ENCODE data around the gene TP53INP2.

TP53INP2 gene

DNA sequence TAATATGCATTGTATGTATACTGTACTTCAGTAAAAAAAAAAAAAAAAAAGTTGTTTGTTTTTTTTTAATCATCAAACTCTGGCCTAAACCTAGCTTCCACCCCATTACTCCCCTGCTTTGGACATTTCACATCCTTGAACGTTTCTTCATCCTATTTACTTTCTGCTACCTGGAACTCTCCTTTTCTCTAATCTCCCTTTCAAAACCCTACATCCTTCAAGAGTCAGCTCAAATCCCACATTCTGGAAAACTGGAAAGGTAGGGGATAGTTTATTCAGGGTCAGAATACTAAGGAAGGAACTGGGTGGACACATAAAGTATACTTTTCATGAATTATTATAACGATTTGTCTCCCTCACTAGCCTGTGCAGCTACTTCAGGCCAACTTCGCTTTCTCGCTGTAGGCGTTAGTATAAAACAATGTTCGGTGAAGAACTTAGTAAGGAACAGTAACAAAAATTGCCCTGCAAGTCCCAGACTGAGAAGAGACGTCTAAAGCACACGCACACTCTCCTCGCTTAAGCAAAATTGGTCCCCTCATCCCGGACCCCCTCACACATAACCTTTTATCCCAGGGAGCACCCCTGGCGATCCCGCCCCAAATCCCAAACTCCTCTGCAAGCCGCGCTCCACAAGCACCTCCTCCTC lies 28.0 kb upstream of the TP53INP2 start:
- Histone ChIP-seq H3K4me3 (ENCODE audit: low read length) (peak overlapping the region; percentile 90), H3K27ac (ENCODE audit: low read length) (no peak overlapping the region; the same call in 1 of the 2 replicates), H3K4me2 (ENCODE audit: low read depth, low read length) (peak overlapping the region; percentile 56), H4K20me1 (ENCODE audit: insufficient read depth, low read length) (no peaks in the 10 kb centered on the region), H3F3A (ENCODE audit: insufficient read depth, low read length) (0 out of 2 replicates have a peak, but pooled peaks cover 4% of the 10 kb centered on the region), H3K36me3 (replicated peaks; ENCODE audit: insufficient read depth, low read length) (no peaks in the 10 kb centered on the region), H3K9me2 (replicated peaks; ENCODE audit: insufficient read depth, low read length) (no peaks in the 10 kb centered on the region), H3K4me1 (ENCODE audit: low read length) (no peaks in the 10 kb centered on the region), H3K27me3 (replicated peaks; ENCODE audit: insufficient read depth, low read length) (no peaks in the 10 kb centered on the region), H3K9me3 (replicated peaks; ENCODE audit: insufficient read depth, low read length) (no peaks in the 10 kb centered on the region), H2AFZ (ENCODE audit: low read length) (peak overlapping the region; percentile 56; the same call in 1 of the 2 replicates), H3K79me2 (ENCODE audit: low read length) (peaks cover 31% of the 10 kb centered on the region), H3K9ac (ENCODE audit: low read length) (peak overlapping the region; percentile 77; the same call in 1 of the 2 replicates)
- peak; percentile 22 for DNase-seq
- no peak for TF ChIP-seq EZH2phosphoT487 (IDR thresholded peaks at IDR 0.05; ENCODE audit: low read length)
- TF ChIP-seq, protein P1, sequence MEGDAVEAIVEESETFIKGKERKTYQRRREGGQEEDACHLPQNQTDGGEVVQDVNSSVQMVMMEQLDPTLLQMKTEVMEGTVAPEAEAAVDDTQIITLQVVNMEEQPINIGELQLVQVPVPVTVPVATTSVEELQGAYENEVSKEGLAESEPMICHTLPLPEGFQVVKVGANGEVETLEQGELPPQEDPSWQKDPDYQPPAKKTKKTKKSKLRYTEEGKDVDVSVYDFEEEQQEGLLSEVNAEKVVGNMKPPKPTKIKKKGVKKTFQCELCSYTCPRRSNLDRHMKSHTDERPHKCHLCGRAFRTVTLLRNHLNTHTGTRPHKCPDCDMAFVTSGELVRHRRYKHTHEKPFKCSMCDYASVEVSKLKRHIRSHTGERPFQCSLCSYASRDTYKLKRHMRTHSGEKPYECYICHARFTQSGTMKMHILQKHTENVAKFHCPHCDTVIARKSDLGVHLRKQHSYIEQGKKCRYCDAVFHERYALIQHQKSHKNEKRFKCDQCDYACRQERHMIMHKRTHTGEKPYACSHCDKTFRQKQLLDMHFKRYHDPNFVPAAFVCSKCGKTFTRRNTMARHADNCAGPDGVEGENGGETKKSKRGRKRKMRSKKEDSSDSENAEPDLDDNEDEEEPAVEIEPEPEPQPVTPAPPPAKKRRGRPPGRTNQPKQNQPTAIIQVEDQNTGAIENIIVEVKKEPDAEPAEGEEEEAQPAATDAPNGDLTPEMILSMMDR (IDR thresholded peaks at IDR 0.05; ENCODE audit: low read length) = no peak
- no peak for TF ChIP-seq EZH2 (optimal IDR thresholded peaks at IDR 0.05; ENCODE audit: low read depth, low read length)

- peak within 1 kb of the TSS; percentile 90 for H3K4me3 ChIP-seq (ENCODE audit: low read length)
These were observed 27.3 kb upstream of the TP53INP2 start, which contains the start of gene PIGU for GRCh38 chr20:34676642-34677373. Gene PIGU, minus strand, starts transcription at chr20:34677092. Its CDS starts 7 bp downstream, at chr20:34677085.

DNA sequence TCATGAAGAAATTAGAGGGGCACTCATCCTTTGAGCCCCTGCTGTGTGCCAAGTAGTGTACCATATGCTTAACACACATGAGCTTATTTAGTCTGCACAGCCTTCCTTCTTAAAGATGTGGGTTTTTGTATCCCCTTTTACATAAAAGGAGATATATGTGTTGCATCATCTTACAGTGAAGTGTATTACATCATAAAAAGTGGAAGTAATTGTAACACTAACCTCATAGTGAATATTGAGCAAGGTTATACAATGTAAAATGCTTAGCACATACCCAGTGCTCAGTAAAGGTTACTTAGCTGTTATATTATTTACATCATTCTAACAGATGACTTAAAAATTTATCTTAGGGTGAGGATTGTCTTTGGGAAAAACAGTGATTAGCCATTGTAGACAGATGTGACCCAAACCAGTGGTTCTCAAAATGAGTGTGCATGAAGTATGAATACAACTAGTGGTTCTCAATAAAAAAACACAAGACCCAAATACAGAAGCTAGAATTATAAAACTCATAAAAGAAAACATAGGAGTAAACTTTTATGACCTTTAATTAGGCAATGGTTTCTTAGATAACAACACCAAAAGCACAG lies 23.5 kb upstream of the TP53INP2 start:
- H3F3A ChIP-seq (ENCODE audit: insufficient read depth, low read length) = 0 out of 2 replicates have a peak, but pooled peaks cover 4% of the 10 kb centered on the region
- no peak for DNase-seq
- H3K4me3 ChIP-seq (ENCODE audit: low read length) = no peak overlapping the region
- H3K27ac ChIP-seq (ENCODE audit: low read length) = no peak overlapping the region
- no peaks in the 10 kb centered on the region for H4K20me1 ChIP-seq (ENCODE audit: insufficient read depth, low read length)
- no peak overlapping the region for H3K4me2 ChIP-seq (ENCODE audit: low read depth, low read length)
- H3K36me3 ChIP-seq (replicated peaks; ENCODE audit: insufficient read depth, low read length) = no peaks in the 10 kb centered on the region
- no peaks in the 10 kb centered on the region for H3K27me3 ChIP-seq (replicated peaks; ENCODE audit: insufficient read depth, low read length)
- no peaks in the 10 kb centered on the region for H3K9me2 ChIP-seq (replicated peaks; ENCODE audit: insufficient read depth, low read length)
- peaks cover 8% of the 10 kb centered on the region for H3K79me2 ChIP-seq (ENCODE audit: low read length)
- H3K4me1 ChIP-seq (ENCODE audit: low read length) = no peaks in the 10 kb centered on the region
- H3K9me3 ChIP-seq (replicated peaks; ENCODE audit: insufficient read depth, low read length) = no peaks in the 10 kb centered on the region
- TF ChIP-seq, protein P1 (IDR thresholded peaks at IDR 0.05; ENCODE audit: low read length) = no peak
- TF ChIP-seq EZH2phosphoT487 (IDR thresholded peaks at IDR 0.05; ENCODE audit: low read length) (no peak), EZH2 (optimal IDR thresholded peaks at IDR 0.05; ENCODE audit: low read depth, low read length) (no peak)
- no peak overlapping the region for H2AFZ ChIP-seq (ENCODE audit: low read length)
- H3K9ac ChIP-seq (ENCODE audit: low read length) = no peak overlapping the region

More at GRCh38 chr20:34676642-34677373, 27.3 kb upstream of the TP53INP2 start, which contains the start of gene PIGU:
- Histone ChIP-seq H3K9ac (ENCODE audit: low read length) (peak within 1 kb of the TSS; percentile 77), H2AFZ (ENCODE audit: low read length) (peak within 1 kb of the TSS; percentile 66), H3K79me2 (ENCODE audit: low read length) (peaks cover 31% of the 10 kb centered on the region), H3F3A (ENCODE audit: insufficient read depth, low read length) (0 out of 2 replicates have a peak, but pooled peaks cover 4% of the 10 kb centered on the region), H3K4me1 (ENCODE audit: low read length) (no peaks in the 10 kb centered on the region), H3K9me3 (replicated peaks; ENCODE audit: insufficient read depth, low read length) (no peaks in the 10 kb centered on the region), H3K36me3 (replicated peaks; ENCODE audit: insufficient read depth, low read length) (no peaks in the 10 kb centered on the region), H4K20me1 (ENCODE audit: insufficient read depth, low read length) (no peaks in the 10 kb centered on the region), H3K27ac (ENCODE audit: low read length) (peak within 1 kb of the TSS; percentile 60), H3K9me2 (replicated peaks; ENCODE audit: insufficient read depth, low read length) (no peaks in the 10 kb centered on the region), H3K4me2 (ENCODE audit: low read depth, low read length) (peak within 1 kb of the TSS; percentile 56), H3K27me3 (replicated peaks; ENCODE audit: insufficient read depth, low read length) (no peaks in the 10 kb centered on the region)
- DNase-seq = peak; percentile 97
- TF ChIP-seq EZH2 (optimal IDR thresholded peaks at IDR 0.05; ENCODE audit: low read depth, low read length) = no peak
